ENCODE measurements around the gene RALGAPA1. TPM values are rescaled to one million over a fixed set of nuclear protein-coding genes. Genes with fewer than 3 reads are reported as not detected.

Gene RALGAPA1
- total and polyA plus RNA-seq, 2 of the 13 experiments (the other 11 are each of a cell fraction or from before 2014, with no cell fraction given), result 65.0 to 89.2 TPM

GRCh38 chr14:35492569-35493014, 316.5 kb downstream of the RALGAPA1 start (continued):
- TF ChIP-seq PHF21A (CRISPR knock-in tag; IDR thresholded peaks at IDR 0.05), result no peak
- no peak for TF ChIP-seq ZNF841 (CRISPR knock-in tag; IDR thresholded peaks at IDR 0.05; ENCODE audit: borderline replicate concordance)
- TF ChIP-seq MATR3 (CRISPR knock-in tag; IDR thresholded peaks at IDR 0.05), result no peak
- no peak for TF ChIP-seq ZBTB46 (CRISPR knock-in tag; IDR thresholded peaks at IDR 0.05; ENCODE audit: borderline replicate concordance)
- peak; percentile 54; the same call in 1 of the 2 replicates for TF ChIP-seq ZSCAN29 (CRISPR knock-in tag; conservative IDR thresholded peaks at IDR 0.05)
- no peak for TF ChIP-seq DMTF1 (CRISPR knock-in tag; IDR thresholded peaks at IDR 0.05)
- TF ChIP-seq ZHX2 (IDR thresholded peaks at IDR 0.05; ENCODE audit: low read depth), result no peak
- TF ChIP-seq ZHX2 (CRISPR knock-in tag; IDR thresholded peaks at IDR 0.05; ENCODE audit: borderline replicate concordance), result no peak
- TF ChIP-seq RELA (CRISPR knock-in tag; IDR thresholded peaks at IDR 0.05), result no peak
- TF ChIP-seq ARID4A (CRISPR knock-in tag; IDR thresholded peaks at IDR 0.05; ENCODE audit: borderline replicate concordance), result no peak
- no peak for TF ChIP-seq ZXDC (CRISPR knock-in tag; IDR thresholded peaks at IDR 0.05)
- no peak for TF ChIP-seq ZNF224 (CRISPR knock-in tag; IDR thresholded peaks at IDR 0.05)
